Keratinocyte (primary cell): ENCODE results near the gene NRM.

Experiments
- CTCF ChIP-seq, 3 experiments: IDR thresholded peaks in 1 of 3; conservative IDR thresholded peaks in 1 of 3; optimal IDR thresholded peaks in 1 of 3; 2 replicates in 2 of 3; 3 replicates in 1 of 3; pipeline versions ENCODE3 to v1.5.1; 2011; ENCODE audit warnings: low read length in 3 of 3, mild to moderate bottlenecking in 3 of 3, moderate library complexity in 2 of 3, control low read depth in 1 of 3, inconsistent platforms in 1 of 3; ENCODE audit not compliant: insufficient read depth in 2 of 3; ENCODE audit errors: extremely low read depth in 1 of 3
- EZH2 ChIP-seq: IDR thresholded peaks from one replicate; pipeline ENCODE4 v1.6.1; 2012; ENCODE audit warnings: inconsistent platforms, mild to moderate bottlenecking, low read length, moderate library complexity

- no peak for TF ChIP-seq CTCF (optimal IDR thresholded peaks at IDR 0.05 in 1 of 3, IDR thresholded peaks at IDR 0.05 in 1 of 3, conservative IDR thresholded peaks at IDR 0.05 in 1 of 3; ENCODE audit: extremely low read depth in 1 of 3, insufficient read depth in 2 of 3, low read length in 3 of 3)
- TF ChIP-seq EZH2: no peak
Measured at GRCh38 chr6:30686908-30687658, 3.7 kb downstream of the NRM start.
